SK-N-SH treated with all-trans-retinoic acid at 6 μM for 48 hours (cell line): ENCODE data around the gene MARCKSL1.
"Not testable (repeated sequence)": the region's sequence is repeated elsewhere in the genome, so short reads cannot be mapped to it uniquely, and the experiment has no call there.

Experiments
- ATAC-seq: fragments of 200-7000 bp; cut with Tn5 transposase; 3 replicates; pipeline ENCODE4 v1.9.1; 2020; ENCODE audit warnings: mild to moderate bottlenecking, moderate library complexity
- ARNTL ChIP-seq: fragments of 450-650 bp; formaldehyde crosslinking; IDR thresholded peaks from 2 replicates; pipeline ENCODE4 v1.5.0; 2020; ENCODE audit warnings: low read depth, mild to moderate bottlenecking, moderate library complexity, borderline replicate concordance
- BACH2 ChIP-seq: fragments of 250-450 bp; sonication (Bioruptor Pico); IDR thresholded peaks from 2 replicates; pipeline ENCODE4 v1.9.0; 2021; ENCODE audit warnings: mild to moderate bottlenecking, borderline replicate concordance
- CREB5 ChIP-seq: fragments of 250-450 bp; sonication (Bioruptor Pico); IDR thresholded peaks from 2 replicates; pipeline ENCODE4 v1.5.1; 2020; ENCODE audit warnings: low read depth, mild to moderate bottlenecking, moderate library complexity
- CSDC2 ChIP-seq: fragments of 250-450 bp; sonication (Bioruptor Pico); IDR thresholded peaks from 2 replicates; pipeline ENCODE4 v1.5.0; 2020; ENCODE audit warnings: mild to moderate bottlenecking, moderate library complexity
- ESRRG ChIP-seq: fragments of 250-450 bp; sonication (Bioruptor Pico); IDR thresholded peaks from 2 replicates; pipeline ENCODE4 v1.6.1; 2021; ENCODE audit warnings: mild to moderate bottlenecking
- GLIS3 ChIP-seq: fragments of 250-450 bp; sonication (Bioruptor Pico); IDR thresholded peaks from 2 replicates; pipeline ENCODE4 v1.5.0; 2020; ENCODE audit warnings: mild to moderate bottlenecking, moderate library complexity
- ISL1 ChIP-seq: fragments of 250-450 bp; sonication (Bioruptor Pico); IDR thresholded peaks from 2 replicates; pipeline ENCODE4 v2.1.2; 2022; ENCODE audit warnings: mild to moderate bottlenecking, moderate library complexity
- OSR1 ChIP-seq: fragments of 250-450 bp; sonication (Bioruptor Pico); IDR thresholded peaks from 2 replicates; pipeline ENCODE4 v1.8.0; 2022; ENCODE audit warnings: moderate library complexity, mild to moderate bottlenecking, inconsistent platforms
- PPARA ChIP-seq: fragments of 250-450 bp; sonication (Bioruptor Pico); IDR thresholded peaks from 2 replicates; pipeline ENCODE4 v1.5.0; 2020; ENCODE audit warnings: mild to moderate bottlenecking, borderline replicate concordance
- RARB ChIP-seq: fragments of 250-450 bp; sonication (Bioruptor Pico); IDR thresholded peaks from 2 replicates; pipeline ENCODE4 v1.8.0; 2021; ENCODE audit warnings: mild to moderate bottlenecking, moderate library complexity
- SNAI2 ChIP-seq: fragments of 250-450 bp; sonication (Bioruptor Pico); IDR thresholded peaks from 2 replicates; pipeline ENCODE4 v1.5.0; 2020; ENCODE audit warnings: mild to moderate bottlenecking, moderate library complexity
- TCF4 ChIP-seq: fragments of 250-450 bp; sonication (Bioruptor Pico); IDR thresholded peaks from 2 replicates; pipeline ENCODE4 v1.8.0; 2021; ENCODE audit warnings: mild to moderate bottlenecking, moderate library complexity, borderline replicate concordance
- TOX ChIP-seq: fragments of 250-450 bp; sonication (Bioruptor Pico); IDR thresholded peaks from 2 replicates; pipeline ENCODE4 v1.8.0; 2021; ENCODE audit warnings: mild to moderate bottlenecking, moderate library complexity, borderline replicate concordance
- ZC3H10 ChIP-seq: fragments of 250-450 bp; sonication (Bioruptor Pico); IDR thresholded peaks from 2 replicates; pipeline ENCODE4 v1.5.1; 2021; ENCODE audit warnings: mild to moderate bottlenecking, moderate library complexity
- ZFP30 ChIP-seq: fragments of 450-650 bp; formaldehyde crosslinking; IDR thresholded peaks from 2 replicates; pipeline ENCODE4 v1.5.0; 2022; ENCODE audit warnings: mild to moderate bottlenecking, moderate library complexity
- ZNF565 ChIP-seq: fragments of 450-650 bp; formaldehyde crosslinking; conservative IDR thresholded peaks from 2 replicates; pipeline ENCODE4 v1.5.0; 2020; ENCODE audit warnings: low read depth, mild to moderate bottlenecking, moderate library complexity
- ZNF70 ChIP-seq: fragments of 450-650 bp; formaldehyde crosslinking; IDR thresholded peaks from 2 replicates; pipeline ENCODE4 v1.5.0; 2020; ENCODE audit warnings: mild to moderate bottlenecking, moderate library complexity
- ZNF8 ChIP-seq: fragments of 450-650 bp; formaldehyde crosslinking; IDR thresholded peaks from 2 replicates; pipeline ENCODE4 v1.5.0; 2020; ENCODE audit warnings: mild to moderate bottlenecking, moderate library complexity
- TF ChIP-seq, protein P1 (sequence below): fragments of 250-450 bp; sonication (Bioruptor Pico); IDR thresholded peaks from 2 replicates; pipeline ENCODE4 v1.5.1; 2021; ENCODE audit warnings: mild to moderate bottlenecking, moderate library complexity
- TF ChIP-seq, protein P2 (sequence below): fragments of 250-450 bp; sonication (Bioruptor Pico); IDR thresholded peaks from 2 replicates; pipeline ENCODE4 v1.5.0; 2020; ENCODE audit warnings: mild to moderate bottlenecking, moderate library complexity
- TF ChIP-seq, protein P3 (sequence below): fragments of 250-450 bp; sonication (Bioruptor Pico); IDR thresholded peaks from 2 replicates; pipeline ENCODE4 v1.8.0; 2021; ENCODE audit warnings: low read depth, mild to moderate bottlenecking, moderate library complexity, borderline replicate concordance

Gene MARCKSL1

GRCh38 chr1:32305310-32305709 lies 30.7 kb downstream of the MARCKSL1 start:
- no peak for TF ChIP-seq CSDC2
- TF ChIP-seq SNAI2 (CRISPR knock-in tag) = no peak
- TF ChIP-seq, protein P1, sequence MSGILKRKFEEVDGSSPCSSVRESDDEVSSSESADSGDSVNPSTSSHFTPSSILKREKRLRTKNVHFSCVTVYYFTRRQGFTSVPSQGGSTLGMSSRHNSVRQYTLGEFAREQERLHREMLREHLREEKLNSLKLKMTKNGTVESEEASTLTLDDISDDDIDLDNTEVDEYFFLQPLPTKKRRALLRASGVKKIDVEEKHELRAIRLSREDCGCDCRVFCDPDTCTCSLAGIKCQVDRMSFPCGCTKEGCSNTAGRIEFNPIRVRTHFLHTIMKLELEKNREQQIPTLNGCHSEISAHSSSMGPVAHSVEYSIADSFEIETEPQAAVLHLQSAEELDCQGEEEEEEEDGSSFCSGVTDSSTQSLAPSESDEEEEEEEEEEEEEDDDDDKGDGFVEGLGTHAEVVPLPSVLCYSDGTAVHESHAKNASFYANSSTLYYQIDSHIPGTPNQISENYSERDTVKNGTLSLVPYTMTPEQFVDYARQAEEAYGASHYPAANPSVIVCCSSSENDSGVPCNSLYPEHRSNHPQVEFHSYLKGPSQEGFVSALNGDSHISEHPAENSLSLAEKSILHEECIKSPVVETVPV (CRISPR knock-in tag) = no peak
- TF ChIP-seq TCF4 (CRISPR knock-in tag) = no peak
- no peak for TF ChIP-seq ZC3H10
- TF ChIP-seq, protein P2, sequence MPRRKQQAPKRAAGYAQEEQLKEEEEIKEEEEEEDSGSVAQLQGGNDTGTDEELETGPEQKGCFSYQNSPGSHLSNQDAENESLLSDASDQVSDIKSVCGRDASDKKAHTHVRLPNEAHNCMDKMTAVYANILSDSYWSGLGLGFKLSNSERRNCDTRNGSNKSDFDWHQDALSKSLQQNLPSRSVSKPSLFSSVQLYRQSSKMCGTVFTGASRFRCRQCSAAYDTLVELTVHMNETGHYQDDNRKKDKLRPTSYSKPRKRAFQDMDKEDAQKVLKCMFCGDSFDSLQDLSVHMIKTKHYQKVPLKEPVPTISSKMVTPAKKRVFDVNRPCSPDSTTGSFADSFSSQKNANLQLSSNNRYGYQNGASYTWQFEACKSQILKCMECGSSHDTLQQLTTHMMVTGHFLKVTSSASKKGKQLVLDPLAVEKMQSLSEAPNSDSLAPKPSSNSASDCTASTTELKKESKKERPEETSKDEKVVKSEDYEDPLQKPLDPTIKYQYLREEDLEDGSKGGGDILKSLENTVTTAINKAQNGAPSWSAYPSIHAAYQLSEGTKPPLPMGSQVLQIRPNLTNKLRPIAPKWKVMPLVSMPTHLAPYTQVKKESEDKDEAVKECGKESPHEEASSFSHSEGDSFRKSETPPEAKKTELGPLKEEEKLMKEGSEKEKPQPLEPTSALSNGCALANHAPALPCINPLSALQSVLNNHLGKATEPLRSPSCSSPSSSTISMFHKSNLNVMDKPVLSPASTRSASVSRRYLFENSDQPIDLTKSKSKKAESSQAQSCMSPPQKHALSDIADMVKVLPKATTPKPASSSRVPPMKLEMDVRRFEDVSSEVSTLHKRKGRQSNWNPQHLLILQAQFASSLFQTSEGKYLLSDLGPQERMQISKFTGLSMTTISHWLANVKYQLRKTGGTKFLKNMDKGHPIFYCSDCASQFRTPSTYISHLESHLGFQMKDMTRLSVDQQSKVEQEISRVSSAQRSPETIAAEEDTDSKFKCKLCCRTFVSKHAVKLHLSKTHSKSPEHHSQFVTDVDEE (CRISPR knock-in tag) = no peak
- TF ChIP-seq ZFP30 (CRISPR knock-in tag) = no peak
- TF ChIP-seq GLIS3 (CRISPR knock-in tag) = no peak
- no peak for TF ChIP-seq RARB (CRISPR knock-in tag)
- no peak for TF ChIP-seq PPARA
- no peak for ATAC-seq

DNA sequence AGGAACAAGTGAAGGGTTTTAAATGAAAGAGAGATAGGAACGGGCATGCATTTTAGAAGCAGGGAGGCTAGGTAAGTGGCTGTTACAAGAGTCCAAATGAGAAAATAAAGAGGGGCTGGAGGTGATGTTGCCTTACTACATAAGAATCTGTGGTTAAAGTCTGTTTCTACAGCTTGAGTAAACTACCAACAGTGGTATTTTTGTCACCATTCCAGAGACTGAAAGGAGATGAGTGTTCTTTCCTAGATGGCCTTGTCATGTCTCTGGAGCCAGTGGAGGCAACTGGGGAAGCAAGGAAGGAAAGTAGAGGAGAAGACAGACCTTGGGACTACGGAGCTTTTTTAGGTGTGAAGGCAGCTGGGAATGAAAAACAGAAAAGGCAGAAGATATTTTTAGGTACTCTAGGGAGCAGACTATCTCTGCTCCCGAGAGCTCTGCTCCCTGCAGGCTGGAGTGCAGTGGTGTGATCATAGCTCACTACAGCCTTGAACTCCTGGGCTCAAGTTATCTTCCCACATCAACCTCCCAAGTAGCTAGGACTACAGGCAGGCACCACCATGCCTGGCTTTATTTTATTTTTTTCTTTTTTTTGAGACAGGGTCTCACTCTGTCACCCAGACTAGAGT lies 31.9 kb downstream of the MARCKSL1 start:
- ATAC-seq = no peak
- TF ChIP-seq SNAI2 (CRISPR knock-in tag) = no peak
- TF ChIP-seq ARNTL (CRISPR knock-in tag) = no peak

DNA sequence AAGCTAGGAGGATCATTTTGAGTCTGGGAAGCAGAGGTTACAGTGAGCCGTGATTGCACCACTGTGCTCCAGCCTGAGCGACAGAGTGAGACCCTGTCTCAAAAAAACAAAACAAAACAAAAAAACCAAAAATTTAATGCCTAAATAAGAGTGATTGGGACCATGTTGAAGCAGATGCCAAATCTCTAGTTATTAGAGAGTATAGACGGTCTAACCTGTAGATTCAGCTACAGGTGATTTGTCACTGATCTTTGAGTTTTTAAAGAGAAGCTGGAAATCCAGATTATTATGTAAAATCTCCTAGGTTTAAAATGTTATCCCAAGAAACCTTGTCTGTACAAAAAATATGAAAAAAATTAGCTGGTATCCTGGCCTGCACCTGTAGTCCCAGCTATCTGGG lies 32.7 kb downstream of the MARCKSL1 start:
- TF ChIP-seq CSDC2 = no peak
- no peak for TF ChIP-seq ZFP30 (CRISPR knock-in tag)
- no peak for TF ChIP-seq ZNF565
- TF ChIP-seq ISL1 = no peak
- no peak for TF ChIP-seq GLIS3 (CRISPR knock-in tag)
- no peak for TF ChIP-seq ZC3H10
- TF ChIP-seq TOX (CRISPR knock-in tag) = no peak
- TF ChIP-seq SNAI2 (CRISPR knock-in tag) = no peak
- TF ChIP-seq OSR1 = no peak
- TF ChIP-seq ARNTL (CRISPR knock-in tag) = no peak
- no peak for TF ChIP-seq RARB (CRISPR knock-in tag)
- TF ChIP-seq, all 23 proteins: peak for 0
- no peak for ATAC-seq

GRCh38 chr1:32299327-32299726 lies 36.7 kb downstream of the MARCKSL1 start:
- no peak for ATAC-seq
- TF ChIP-seq TOX (CRISPR knock-in tag) (no peak), TCF4 (CRISPR knock-in tag) (no peak), CREB5 (CRISPR knock-in tag) (no peak), BACH2 (CRISPR knock-in tag) (no peak), ZFP30 (CRISPR knock-in tag) (no peak), OSR1 (no peak), CSDC2 (no peak), ZNF565 (no peak), ESRRG (CRISPR knock-in tag) (no peak), ZC3H10 (no peak), RARB (CRISPR knock-in tag) (no peak), ZNF70 (CRISPR knock-in tag) (no peak), ZNF8 (CRISPR knock-in tag) (no peak), GLIS3 (CRISPR knock-in tag) (no peak), SNAI2 (CRISPR knock-in tag) (no peak), ARNTL (CRISPR knock-in tag) (no peak)
- TF ChIP-seq, protein P3, sequence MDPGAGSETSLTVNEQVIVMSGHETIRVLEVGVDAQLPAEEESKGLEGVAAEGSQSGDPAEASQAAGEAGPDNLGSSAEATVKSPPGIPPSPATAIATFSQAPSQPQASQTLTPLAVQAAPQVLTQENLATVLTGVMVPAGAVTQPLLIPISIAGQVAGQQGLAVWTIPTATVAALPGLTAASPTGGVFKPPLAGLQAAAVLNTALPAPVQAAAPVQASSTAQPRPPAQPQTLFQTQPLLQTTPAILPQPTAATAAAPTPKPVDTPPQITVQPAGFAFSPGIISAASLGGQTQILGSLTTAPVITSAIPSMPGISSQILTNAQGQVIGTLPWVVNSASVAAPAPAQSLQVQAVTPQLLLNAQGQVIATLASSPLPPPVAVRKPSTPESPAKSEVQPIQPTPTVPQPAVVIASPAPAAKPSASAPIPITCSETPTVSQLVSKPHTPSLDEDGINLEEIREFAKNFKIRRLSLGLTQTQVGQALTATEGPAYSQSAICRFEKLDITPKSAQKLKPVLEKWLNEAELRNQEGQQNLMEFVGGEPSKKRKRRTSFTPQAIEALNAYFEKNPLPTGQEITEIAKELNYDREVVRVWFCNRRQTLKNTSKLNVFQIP (CRISPR knock-in tag) = no peak
- TF ChIP-seq, protein P2 (CRISPR knock-in tag) = no peak

DNA sequence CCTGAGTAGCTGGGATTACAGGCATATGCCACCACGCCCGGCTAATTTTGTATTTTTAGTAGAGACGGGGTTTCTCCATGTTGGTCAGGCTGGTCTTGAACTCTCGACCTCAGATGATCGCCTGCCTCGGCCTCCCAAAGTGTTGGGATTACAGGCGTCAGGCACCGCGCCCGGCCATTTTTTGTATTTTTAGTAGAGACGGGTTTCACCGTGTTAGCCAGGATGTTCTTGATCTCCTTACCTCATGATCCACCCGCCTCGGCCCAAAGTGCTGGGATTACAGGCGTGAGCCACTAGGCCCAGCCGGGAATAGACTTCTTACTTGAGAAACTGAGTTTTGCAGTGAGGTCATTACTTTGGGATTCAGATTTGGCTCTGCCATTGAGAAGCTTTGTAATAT lies 37.8 kb downstream of the MARCKSL1 start:
- not testable (repeated sequence) for ATAC-seq
